GM12878 (cell line): Measurements from ENCODE around the gene LCA5. TPM values are rescaled to one million over a fixed set of nuclear protein-coding genes. Genes with fewer than 3 reads are reported as not detected.

Experiments
- BHLHE40 ChIP-seq, 2 experiments: fragments of 450-650 bp in 1 of 2; IDR thresholded peaks; 2 replicates each; pipeline ENCODE4 v1.6.1; 2011 to 2017; ENCODE audit warnings: low read depth in 2 of 2, borderline replicate concordance in 1 of 2, improper control_type of control experiment in 1 of 2, low read length in 1 of 2, mild to moderate bottlenecking in 1 of 2
- BRCA1 ChIP-seq: IDR thresholded peaks from 2 replicates; pipeline ENCODE4 v1.6.1; 2011; ENCODE audit warnings: low read depth, low read length, improper control_type of control experiment
- EP300 ChIP-seq, 2 experiments: fragments of 150-350 bp in 1 of 2; IDR thresholded peaks; 2 replicates each; pipeline ENCODE4 v1.6.1; 2011 to 2012; ENCODE audit warnings: low read depth in 2 of 2, low read length in 2 of 2, borderline replicate concordance in 1 of 2, improper control_type of control experiment in 1 of 2, inconsistent platforms in 1 of 2; ENCODE audit not compliant: control insufficient read depth in 1 of 2
- ESRRA ChIP-seq: IDR thresholded peaks from 2 replicates; pipeline ENCODE4 v1.6.1; 2012; ENCODE audit warnings: mild to moderate bottlenecking, low read length, improper control_type of control experiment
- IKZF2 ChIP-seq, 2 experiments: fragments of 450-650 bp; IDR thresholded peaks; 2 replicates each; pipeline ENCODE4 v1.6.1; 2017; ENCODE audit warnings: mild to moderate bottlenecking in 2 of 2, moderate library complexity in 2 of 2
- MTA2 ChIP-seq: fragments of 450-650 bp; IDR thresholded peaks from 2 replicates; pipeline ENCODE4 v1.6.1; 2016; ENCODE audit warnings: low read depth, mild to moderate bottlenecking, moderate library complexity
- NFYB ChIP-seq: IDR thresholded peaks from 2 replicates; pipeline ENCODE4 v1.6.1; 2011; ENCODE audit warnings: low read depth, mild to moderate bottlenecking, low read length, improper control_type of control experiment, moderate library complexity; ENCODE audit not compliant: insufficient read depth
- NR2C2 ChIP-seq: IDR thresholded peaks from 2 replicates; pipeline ENCODE4 v1.6.1; 2011; ENCODE audit warnings: borderline replicate concordance, low read depth; ENCODE audit not compliant: control insufficient read depth, insufficient read length
- SIN3A ChIP-seq: IDR thresholded peaks from 2 replicates; pipeline ENCODE4 v1.6.1; 2012; ENCODE audit warnings: low read depth, low read length, improper control_type of control experiment
- SMAD1 ChIP-seq: fragments of 450-650 bp; IDR thresholded peaks from 2 replicates; pipeline ENCODE4 v1.6.1; 2018; ENCODE audit warnings: mild to moderate bottlenecking, low read depth; ENCODE audit not compliant: partially characterized antibody
- TBL1XR1 ChIP-seq: IDR thresholded peaks from 2 replicates; pipeline ENCODE4 v1.6.1; 2012; ENCODE audit warnings: low read depth, low read length, improper control_type of control experiment
- polyA plus RNA-seq, 11 experiments: library from polyadenylated mRNA; depleted of rRNA in 4 of 11; unstranded in 6 of 11; stranded (reverse) in 5 of 11; fragments of >200 nt; fragmentation: Nextera tagmentation in 4 of 11; fragmentation: Illumina TruSeq in 1 of 11; extraction: Ambion mirVana in 4 of 11; extraction: Trizol in 1 of 11; gene quantifications; 1 replicate in 1 of 11; 2 replicates in 10 of 11; pipeline versions ENCODE4 v1.2.1 to v1.2.3, GENCODE V29; 2011 to 2016; ENCODE audit warnings: inconsistent platforms in 2 of 11, missing spikeins in 2 of 11, low read depth in 1 of 11
- total RNA-seq, 4 experiments: library from RNA; depleted of rRNA in 3 of 4; stranded (reverse); fragments of >200 nt in 3 of 4; fragmentation: Illumina TruSeq in 1 of 4; extraction: Trizol in 1 of 4; gene quantifications; 2 replicates each; pipeline versions ENCODE4 v1.2.1 to v1.2.3, GENCODE V29; 2013 to 2021
- TF ChIP-seq, protein P1 (sequence below): fragments of 450-650 bp; IDR thresholded peaks from 2 replicates; pipeline ENCODE4 v1.6.1; 2016; ENCODE audit warnings: mild to moderate bottlenecking, moderate library complexity, borderline replicate concordance
- TF ChIP-seq, protein P2 (sequence below): fragments of 450-650 bp; conservative IDR thresholded peaks from 2 replicates; pipeline ENCODE4 v1.6.1; 2017; ENCODE audit warnings: mild to moderate bottlenecking, moderate library complexity
- TF ChIP-seq, protein P3 (sequence below): fragments of 150-350 bp; IDR thresholded peaks from 2 replicates; pipeline ENCODE4 v1.6.1; 2016; ENCODE audit warnings: low read depth, low read length
- TF ChIP-seq, protein P4 (sequence below), 3 experiments: IDR thresholded peaks in 2 of 3; conservative IDR thresholded peaks in 1 of 3; 2 replicates each; pipeline ENCODE4 v1.5.1; 2011; ENCODE audit warnings: low read depth in 3 of 3, low read length in 3 of 3, mild to moderate bottlenecking in 3 of 3, control low read depth in 2 of 3, moderate library complexity in 2 of 3, inconsistent platforms in 1 of 3, mixed read lengths in 1 of 3; ENCODE audit not compliant: control insufficient read depth in 2 of 3, insufficient read depth in 1 of 3; ENCODE audit errors: extremely low read depth in 1 of 3
- TF ChIP-seq, protein P5 (sequence below): IDR thresholded peaks from 2 replicates; pipeline ENCODE4 v1.6.1; 2011; ENCODE audit warnings: low read depth, mild to moderate bottlenecking, low read length, moderate library complexity, borderline replicate concordance; ENCODE audit errors: extremely low read depth

Gene LCA5
- total and polyA plus RNA-seq, 10 of the 15 experiments (the other 5 are each of a cell fraction or from before 2014, with no cell fraction given), result 0.13 to 0.45 (median 0.27) TPM

DNA sequence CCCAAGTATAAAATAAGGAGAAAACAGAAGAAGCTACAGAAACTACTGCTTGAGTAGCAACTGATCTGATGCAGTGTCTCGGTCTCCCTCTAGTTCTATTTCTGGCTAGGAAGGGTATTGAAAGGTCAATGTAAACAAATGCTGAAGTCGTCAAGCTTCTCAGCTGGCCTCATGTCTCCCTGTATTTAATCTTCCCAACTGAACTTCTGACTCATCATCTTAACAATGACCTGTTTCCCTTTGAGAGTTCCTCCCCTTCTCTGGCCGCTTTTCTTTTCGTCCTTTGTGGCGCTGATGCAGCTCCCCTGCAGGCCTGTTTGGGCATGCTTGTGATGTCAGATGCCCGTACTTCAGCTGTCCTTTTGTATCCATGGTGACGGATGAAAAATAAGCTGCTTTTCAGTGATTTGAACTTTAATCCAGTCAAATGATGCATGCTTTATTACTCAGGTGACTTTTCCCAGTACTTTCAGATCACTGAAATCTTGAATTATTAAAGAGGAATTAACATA lies 7.8 kb upstream of the LCA5 start (continued):
- TF ChIP-seq, protein P1, sequence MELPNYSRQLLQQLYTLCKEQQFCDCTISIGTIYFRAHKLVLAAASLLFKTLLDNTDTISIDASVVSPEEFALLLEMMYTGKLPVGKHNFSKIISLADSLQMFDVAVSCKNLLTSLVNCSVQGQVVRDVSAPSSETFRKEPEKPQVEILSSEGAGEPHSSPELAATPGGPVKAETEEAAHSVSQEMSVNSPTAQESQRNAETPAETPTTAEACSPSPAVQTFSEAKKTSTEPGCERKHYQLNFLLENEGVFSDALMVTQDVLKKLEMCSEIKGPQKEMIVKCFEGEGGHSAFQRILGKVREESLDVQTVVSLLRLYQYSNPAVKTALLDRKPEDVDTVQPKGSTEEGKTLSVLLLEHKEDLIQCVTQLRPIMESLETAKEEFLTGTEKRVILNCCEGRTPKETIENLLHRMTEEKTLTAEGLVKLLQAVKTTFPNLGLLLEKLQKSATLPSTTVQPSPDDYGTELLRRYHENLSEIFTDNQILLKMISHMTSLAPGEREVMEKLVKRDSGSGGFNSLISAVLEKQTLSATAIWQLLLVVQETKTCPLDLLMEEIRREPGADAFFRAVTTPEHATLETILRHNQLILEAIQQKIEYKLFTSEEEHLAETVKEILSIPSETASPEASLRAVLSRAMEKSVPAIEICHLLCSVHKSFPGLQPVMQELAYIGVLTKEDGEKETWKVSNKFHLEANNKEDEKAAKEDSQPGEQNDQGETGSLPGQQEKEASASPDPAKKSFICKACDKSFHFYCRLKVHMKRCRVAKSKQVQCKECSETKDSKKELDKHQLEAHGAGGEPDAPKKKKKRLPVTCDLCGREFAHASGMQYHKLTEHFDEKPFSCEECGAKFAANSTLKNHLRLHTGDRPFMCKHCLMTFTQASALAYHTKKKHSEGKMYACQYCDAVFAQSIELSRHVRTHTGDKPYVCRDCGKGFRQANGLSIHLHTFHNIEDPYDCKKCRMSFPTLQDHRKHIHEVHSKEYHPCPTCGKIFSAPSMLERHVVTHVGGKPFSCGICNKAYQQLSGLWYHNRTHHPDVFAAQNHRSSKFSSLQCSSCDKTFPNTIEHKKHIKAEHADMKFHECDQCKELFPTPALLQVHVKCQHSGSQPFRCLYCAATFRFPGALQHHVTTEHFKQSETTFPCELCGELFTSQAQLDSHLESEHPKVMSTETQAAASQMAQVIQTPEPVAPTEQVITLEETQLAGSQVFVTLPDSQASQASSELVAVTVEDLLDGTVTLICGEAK, result no peak
- TF ChIP-seq MTA2, result peak; percentile 78
- TF ChIP-seq NR2C2, result no peak
- peak in 1 of 2 experiments; percentile 62; a peak in 1 of 4 replicates for TF ChIP-seq BHLHE40 (IDR thresholded peaks at IDR 0.05; ENCODE audit: borderline replicate concordance in 1 of 2, low read depth in 2 of 2, low read length in 1 of 2)
- TF ChIP-seq, protein P2, sequence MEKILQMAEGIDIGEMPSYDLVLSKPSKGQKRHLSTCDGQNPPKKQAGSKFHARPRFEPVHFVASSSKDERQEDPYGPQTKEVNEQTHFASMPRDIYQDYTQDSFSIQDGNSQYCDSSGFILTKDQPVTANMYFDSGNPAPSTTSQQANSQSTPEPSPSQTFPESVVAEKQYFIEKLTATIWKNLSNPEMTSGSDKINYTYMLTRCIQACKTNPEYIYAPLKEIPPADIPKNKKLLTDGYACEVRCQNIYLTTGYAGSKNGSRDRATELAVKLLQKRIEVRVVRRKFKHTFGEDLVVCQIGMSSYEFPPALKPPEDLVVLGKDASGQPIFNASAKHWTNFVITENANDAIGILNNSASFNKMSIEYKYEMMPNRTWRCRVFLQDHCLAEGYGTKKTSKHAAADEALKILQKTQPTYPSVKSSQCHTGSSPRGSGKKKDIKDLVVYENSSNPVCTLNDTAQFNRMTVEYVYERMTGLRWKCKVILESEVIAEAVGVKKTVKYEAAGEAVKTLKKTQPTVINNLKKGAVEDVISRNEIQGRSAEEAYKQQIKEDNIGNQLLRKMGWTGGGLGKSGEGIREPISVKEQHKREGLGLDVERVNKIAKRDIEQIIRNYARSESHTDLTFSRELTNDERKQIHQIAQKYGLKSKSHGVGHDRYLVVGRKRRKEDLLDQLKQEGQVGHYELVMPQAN, result no peak
- TF ChIP-seq ESRRA, result no peak
- TF ChIP-seq SIN3A, result no peak
- no peak for TF ChIP-seq SMAD1
- TF ChIP-seq NFYB, result no peak
- peak; percentile 72 to 89; a peak in 3 of 4 replicates for TF ChIP-seq EP300 (IDR thresholded peaks at IDR 0.05; ENCODE audit: borderline replicate concordance in 1 of 2, control insufficient read depth in 1 of 2, low read depth in 2 of 2, low read length in 2 of 2)
- TF ChIP-seq, protein P3, sequence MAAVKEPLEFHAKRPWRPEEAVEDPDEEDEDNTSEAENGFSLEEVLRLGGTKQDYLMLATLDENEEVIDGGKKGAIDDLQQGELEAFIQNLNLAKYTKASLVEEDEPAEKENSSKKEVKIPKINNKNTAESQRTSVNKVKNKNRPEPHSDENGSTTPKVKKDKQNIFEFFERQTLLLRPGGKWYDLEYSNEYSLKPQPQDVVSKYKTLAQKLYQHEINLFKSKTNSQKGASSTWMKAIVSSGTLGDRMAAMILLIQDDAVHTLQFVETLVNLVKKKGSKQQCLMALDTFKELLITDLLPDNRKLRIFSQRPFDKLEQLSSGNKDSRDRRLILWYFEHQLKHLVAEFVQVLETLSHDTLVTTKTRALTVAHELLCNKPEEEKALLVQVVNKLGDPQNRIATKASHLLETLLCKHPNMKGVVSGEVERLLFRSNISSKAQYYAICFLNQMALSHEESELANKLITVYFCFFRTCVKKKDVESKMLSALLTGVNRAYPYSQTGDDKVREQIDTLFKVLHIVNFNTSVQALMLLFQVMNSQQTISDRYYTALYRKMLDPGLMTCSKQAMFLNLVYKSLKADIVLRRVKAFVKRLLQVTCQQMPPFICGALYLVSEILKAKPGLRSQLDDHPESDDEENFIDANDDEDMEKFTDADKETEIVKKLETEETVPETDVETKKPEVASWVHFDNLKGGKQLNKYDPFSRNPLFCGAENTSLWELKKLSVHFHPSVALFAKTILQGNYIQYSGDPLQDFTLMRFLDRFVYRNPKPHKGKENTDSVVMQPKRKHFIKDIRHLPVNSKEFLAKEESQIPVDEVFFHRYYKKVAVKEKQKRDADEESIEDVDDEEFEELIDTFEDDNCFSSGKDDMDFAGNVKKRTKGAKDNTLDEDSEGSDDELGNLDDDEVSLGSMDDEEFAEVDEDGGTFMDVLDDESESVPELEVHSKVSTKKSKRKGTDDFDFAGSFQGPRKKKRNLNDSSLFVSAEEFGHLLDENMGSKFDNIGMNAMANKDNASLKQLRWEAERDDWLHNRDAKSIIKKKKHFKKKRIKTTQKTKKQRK, result no peak
- peak; percentile 22; the same call in 1 of the 2 replicates for TF ChIP-seq TBL1XR1
- TF ChIP-seq, protein P4, sequence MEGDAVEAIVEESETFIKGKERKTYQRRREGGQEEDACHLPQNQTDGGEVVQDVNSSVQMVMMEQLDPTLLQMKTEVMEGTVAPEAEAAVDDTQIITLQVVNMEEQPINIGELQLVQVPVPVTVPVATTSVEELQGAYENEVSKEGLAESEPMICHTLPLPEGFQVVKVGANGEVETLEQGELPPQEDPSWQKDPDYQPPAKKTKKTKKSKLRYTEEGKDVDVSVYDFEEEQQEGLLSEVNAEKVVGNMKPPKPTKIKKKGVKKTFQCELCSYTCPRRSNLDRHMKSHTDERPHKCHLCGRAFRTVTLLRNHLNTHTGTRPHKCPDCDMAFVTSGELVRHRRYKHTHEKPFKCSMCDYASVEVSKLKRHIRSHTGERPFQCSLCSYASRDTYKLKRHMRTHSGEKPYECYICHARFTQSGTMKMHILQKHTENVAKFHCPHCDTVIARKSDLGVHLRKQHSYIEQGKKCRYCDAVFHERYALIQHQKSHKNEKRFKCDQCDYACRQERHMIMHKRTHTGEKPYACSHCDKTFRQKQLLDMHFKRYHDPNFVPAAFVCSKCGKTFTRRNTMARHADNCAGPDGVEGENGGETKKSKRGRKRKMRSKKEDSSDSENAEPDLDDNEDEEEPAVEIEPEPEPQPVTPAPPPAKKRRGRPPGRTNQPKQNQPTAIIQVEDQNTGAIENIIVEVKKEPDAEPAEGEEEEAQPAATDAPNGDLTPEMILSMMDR (IDR thresholded peaks at IDR 0.05 in 2 of 3, conservative IDR thresholded peaks at IDR 0.05 in 1 of 3; ENCODE audit: control insufficient read depth in 2 of 3, extremely low read depth in 1 of 3, insufficient read depth in 1 of 3, low read depth in 3 of 3, low read length in 3 of 3), result peak; percentile 34 to 56 (median 56)
- no peak for TF ChIP-seq BRCA1
- peak; percentile 88 to 91 for TF ChIP-seq IKZF2 (IDR thresholded peaks at IDR 0.05)
- TF ChIP-seq, protein P5, sequence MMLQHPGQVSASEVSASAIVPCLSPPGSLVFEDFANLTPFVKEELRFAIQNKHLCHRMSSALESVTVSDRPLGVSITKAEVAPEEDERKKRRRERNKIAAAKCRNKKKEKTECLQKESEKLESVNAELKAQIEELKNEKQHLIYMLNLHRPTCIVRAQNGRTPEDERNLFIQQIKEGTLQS, result no peak
